ENCODE data around the gene MYO7A. TPM values are rescaled to one million over a fixed set of nuclear protein-coding genes. Genes with fewer than 3 reads are reported as not detected.

MYO7A gene
- total and polyA plus RNA-seq, 12 donors: 0.91 to 6.8 (median 2.8) TPM

DNA sequence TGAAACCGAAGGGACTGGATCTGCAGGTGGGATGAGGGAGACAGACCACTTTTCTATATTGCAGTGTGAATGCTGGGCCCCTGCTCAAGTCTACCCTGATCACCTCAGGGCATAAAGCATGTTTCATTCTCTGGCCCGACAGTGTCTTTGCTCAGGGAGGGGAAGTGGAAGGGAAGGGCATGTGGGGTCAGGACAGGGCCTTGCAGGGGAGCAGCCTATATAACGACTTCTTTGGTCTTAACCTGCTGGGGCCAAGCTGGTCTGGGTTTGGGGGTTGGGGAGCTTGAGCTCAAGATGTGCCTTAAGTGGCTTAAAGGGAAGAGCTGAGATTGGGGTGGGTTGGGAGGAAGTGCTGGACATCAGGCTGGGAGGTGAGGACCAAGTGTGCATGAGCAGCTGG lies 87.1 kb downstream of the MYO7A start:
- no peaks in the 10 kb centered on the region for H3K27me3 ChIP-seq
- H3K4me1 ChIP-seq: no peaks in the 10 kb centered on the region
- H3K9me3 ChIP-seq: peaks cover 0 to 5% (median 0%) of the 10 kb centered on the region in 11 donors
- DNase-seq (no peak), ATAC-seq (no peak)
- no peak for TF ChIP-seq CTCF (IDR thresholded peaks at IDR 0.05)
- no peak overlapping the region for H3K4me3 ChIP-seq
- WGBS, 2 donors: 75 to 85% methylated on average over 3 of the region's 3 CpGs
- no peak overlapping the region for H3K27ac ChIP-seq
- intact Hi-C loops (cut with DNase I): no loop called here
- no peaks in the 10 kb centered on the region for H3K36me3 ChIP-seq

DNA sequence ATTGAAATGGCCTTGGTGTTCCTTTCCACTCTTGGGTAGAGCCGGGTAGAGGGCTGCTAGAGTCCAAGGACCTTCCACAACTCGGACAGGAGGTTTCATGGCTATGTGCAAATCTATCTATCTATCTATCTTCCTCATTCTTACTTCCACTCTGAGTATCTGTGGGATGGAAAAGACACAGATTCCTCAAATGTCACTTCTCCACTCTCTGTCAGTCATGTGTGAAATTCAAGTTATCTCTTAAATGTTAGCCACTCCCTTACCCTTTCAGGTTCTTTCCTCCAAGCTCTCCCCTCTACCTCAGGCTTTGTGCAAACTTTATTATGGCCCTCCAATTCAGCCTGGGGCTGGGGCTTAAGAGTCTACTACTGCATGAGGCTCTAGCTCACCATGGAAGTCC lies 89.1 kb downstream of the MYO7A start:
- H3K36me3 ChIP-seq: no peaks in the 10 kb centered on the region
- no peak for ATAC-seq
- no peak for DNase-seq
- H3K27me3 ChIP-seq: no peaks in the 10 kb centered on the region
- peaks cover 0 to 5% (median 0%) of the 10 kb centered on the region in 11 donors for H3K9me3 ChIP-seq
- no peaks in the 10 kb centered on the region for H3K4me1 ChIP-seq
- WGBS, 2 donors: 80 to 82% methylated on average over 2 of the region's 2 CpGs
- intact Hi-C loops (cut with DNase I): no loop called here
- H3K27ac ChIP-seq: no peak overlapping the region
- no peak for TF ChIP-seq CTCF (IDR thresholded peaks at IDR 0.05)
- no peak overlapping the region for H3K4me3 ChIP-seq

DNA sequence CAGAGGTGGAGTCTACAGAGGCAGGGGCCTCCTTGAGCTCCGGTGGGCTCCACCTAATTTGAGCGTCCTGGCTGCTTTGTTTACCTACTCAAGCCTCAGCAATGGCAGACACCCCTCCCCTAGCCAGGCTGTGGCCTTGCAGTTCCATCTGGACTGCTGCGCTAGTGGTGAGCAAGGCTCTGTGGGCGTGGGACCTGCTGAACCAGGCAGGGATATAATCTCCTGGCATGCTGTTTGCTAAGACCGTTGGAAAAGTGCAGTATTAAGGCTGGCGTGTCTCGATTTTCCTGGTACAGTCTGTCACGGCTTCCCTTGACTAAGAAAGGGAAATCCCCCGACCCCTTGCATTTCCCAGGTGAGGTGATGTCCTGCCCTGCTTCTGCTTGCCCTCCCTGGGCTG lies 95.8 kb downstream of the MYO7A start:
- no peak for ATAC-seq
- 74 to 76% methylated on average over 9 of the region's 9 CpGs for WGBS, 2 donors

DNA sequence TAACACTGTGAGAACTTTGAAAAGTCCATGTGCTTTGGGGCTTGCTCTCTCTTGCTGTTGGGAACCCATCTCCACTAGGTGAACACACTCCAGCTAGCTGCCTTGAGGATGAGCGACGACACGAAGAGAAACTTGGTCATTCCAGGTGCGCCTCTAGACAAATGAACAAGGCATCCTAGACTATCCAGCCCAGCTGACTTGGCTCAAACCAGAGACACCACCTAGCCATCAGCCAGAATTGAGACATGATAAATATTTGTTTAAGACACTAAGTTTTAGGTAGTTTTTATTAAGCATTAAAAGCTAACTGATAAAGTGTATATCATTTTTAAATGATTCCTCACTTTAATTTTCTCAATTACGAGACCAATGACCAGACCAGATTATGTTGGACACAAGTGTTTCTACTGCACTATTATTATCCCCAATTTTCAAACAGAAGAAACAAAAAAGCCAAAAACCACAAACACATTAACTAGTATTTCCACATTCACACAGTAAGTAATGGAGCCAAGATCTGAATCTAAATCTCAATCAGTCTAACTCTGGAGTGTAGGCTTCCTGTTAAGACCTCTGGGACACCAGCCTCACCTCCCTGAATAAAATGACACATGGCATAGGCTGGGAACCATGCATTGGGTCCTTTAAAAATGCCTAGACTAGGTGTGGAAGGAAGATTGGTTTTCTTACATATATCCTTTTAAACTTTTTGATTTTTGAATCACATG lies 103.0 kb downstream of the MYO7A start:
- TF ChIP-seq CTCF (IDR thresholded peaks at IDR 0.05): no peak
- Histone ChIP-seq H3K36me3 (no peaks in the 10 kb centered on the region), H3K4me1 (no peaks in the 10 kb centered on the region), H3K27ac (no peak overlapping the region), H3K9me3 (peaks cover 0 to 3% (median 0%) of the 10 kb centered on the region in 11 donors), H3K27me3 (peaks cover 0 to 11% (median 0%) of the 10 kb centered on the region in 7 donors), H3K4me3 (no peak overlapping the region)
- DNase-seq (no peak), ATAC-seq (no peak)
- intact Hi-C loops (cut with DNase I): no loop called here
- 93 to 96% methylated on average over 5 of the region's 5 CpGs for WGBS, 2 donors

More for the DNA sequence above, 95.8 kb downstream of the MYO7A start:
- Histone ChIP-seq H3K9me3 (peaks cover 0 to 9% (median 0%) of the 10 kb centered on the region in 11 donors), H3K4me1 (no peaks in the 10 kb centered on the region), H3K27me3 (peaks cover 0 to 5% (median 0%) of the 10 kb centered on the region in 7 donors), H3K27ac (no peak overlapping the region), H3K4me3 (no peak overlapping the region), H3K36me3 (no peaks in the 10 kb centered on the region)
- no peak for DNase-seq
- no peak for TF ChIP-seq CTCF (IDR thresholded peaks at IDR 0.05)
- intact Hi-C loops (cut with DNase I): no loop called here
